Measurements from ENCODE around the gene FOSL2. TPM values are rescaled to one million over a fixed set of nuclear protein-coding genes. Genes with fewer than 3 reads are reported as not detected.
"Not testable (repeated sequence)": the region's sequence is repeated elsewhere in the genome, so short reads cannot be mapped to it uniquely, and the experiment has no call there.

Gene FOSL2
- total RNA-seq, 1 donor from 2014 or later, result 2.7 TPM

DNA sequence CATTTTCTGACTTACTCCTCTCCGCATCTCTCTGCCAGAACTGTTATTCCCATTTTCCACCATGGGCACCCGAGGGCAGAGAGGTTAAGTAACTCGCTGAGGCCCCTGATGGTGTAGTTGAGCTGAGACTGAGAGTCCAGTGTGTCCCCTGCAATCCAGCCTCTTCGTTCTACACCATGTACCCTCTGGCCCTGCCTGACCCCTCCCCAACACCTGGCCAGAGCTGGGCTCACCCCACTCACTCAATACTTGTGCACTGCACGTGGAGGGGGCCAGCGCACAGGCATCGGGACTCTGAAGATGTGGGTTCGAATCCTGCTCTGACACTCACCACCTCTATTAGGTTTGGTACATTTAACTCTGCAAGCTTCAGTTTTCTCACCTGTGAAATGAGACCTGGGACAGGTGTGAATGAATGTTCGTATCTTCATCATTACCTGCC, 24.3 kb upstream of the FOSL2 start:
- ATAC-seq (ENCODE audit: low read depth) (no peak), DNase-seq (no peak)
- no peaks in the 10 kb centered on the region for H3K9me3 Mint-ChIP-seq
- intact Hi-C loops (cut with micrococcal nuclease), result no loop called here
- no peak overlapping the region for H3K4me3 Mint-ChIP-seq
- ChIA-PET CTCF (no interaction called here), POLR2A (no interaction called here)
- no peaks in the 10 kb centered on the region for H3K36me3 Mint-ChIP-seq (ENCODE audit: low read depth)
- H3K27me3 Mint-ChIP-seq, result peaks cover 7% of the 10 kb centered on the region
- H3K27ac Mint-ChIP-seq, result no peak overlapping the region
- peaks cover 3% of the 10 kb centered on the region for H3K4me1 Mint-ChIP-seq
- TF ChIP-seq, protein P1, sequence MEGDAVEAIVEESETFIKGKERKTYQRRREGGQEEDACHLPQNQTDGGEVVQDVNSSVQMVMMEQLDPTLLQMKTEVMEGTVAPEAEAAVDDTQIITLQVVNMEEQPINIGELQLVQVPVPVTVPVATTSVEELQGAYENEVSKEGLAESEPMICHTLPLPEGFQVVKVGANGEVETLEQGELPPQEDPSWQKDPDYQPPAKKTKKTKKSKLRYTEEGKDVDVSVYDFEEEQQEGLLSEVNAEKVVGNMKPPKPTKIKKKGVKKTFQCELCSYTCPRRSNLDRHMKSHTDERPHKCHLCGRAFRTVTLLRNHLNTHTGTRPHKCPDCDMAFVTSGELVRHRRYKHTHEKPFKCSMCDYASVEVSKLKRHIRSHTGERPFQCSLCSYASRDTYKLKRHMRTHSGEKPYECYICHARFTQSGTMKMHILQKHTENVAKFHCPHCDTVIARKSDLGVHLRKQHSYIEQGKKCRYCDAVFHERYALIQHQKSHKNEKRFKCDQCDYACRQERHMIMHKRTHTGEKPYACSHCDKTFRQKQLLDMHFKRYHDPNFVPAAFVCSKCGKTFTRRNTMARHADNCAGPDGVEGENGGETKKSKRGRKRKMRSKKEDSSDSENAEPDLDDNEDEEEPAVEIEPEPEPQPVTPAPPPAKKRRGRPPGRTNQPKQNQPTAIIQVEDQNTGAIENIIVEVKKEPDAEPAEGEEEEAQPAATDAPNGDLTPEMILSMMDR (IDR thresholded peaks at IDR 0.05), result no peak

- no peaks in the 10 kb centered on the region for H3K9me3 Mint-ChIP-seq
- peaks cover 3% of the 10 kb centered on the region for H3K4me1 Mint-ChIP-seq
- no peak for ATAC-seq (ENCODE audit: low read depth)
- intact Hi-C loops (cut with micrococcal nuclease), result no loop called here
- TF ChIP-seq, protein P1 (IDR thresholded peaks at IDR 0.05), result no peak
- no peak overlapping the region for H3K27ac Mint-ChIP-seq
- no peak overlapping the region for H3K4me3 Mint-ChIP-seq
- H3K27me3 Mint-ChIP-seq, result peaks cover 7% of the 10 kb centered on the region
- ChIA-PET CTCF (no interaction called here), POLR2A (no interaction called here)
- H3K36me3 Mint-ChIP-seq (ENCODE audit: low read depth), result no peaks in the 10 kb centered on the region
- no peak for DNase-seq
Measured at GRCh38 chr2:28369358-28369757, 23.3 kb upstream of the FOSL2 start.

DNA sequence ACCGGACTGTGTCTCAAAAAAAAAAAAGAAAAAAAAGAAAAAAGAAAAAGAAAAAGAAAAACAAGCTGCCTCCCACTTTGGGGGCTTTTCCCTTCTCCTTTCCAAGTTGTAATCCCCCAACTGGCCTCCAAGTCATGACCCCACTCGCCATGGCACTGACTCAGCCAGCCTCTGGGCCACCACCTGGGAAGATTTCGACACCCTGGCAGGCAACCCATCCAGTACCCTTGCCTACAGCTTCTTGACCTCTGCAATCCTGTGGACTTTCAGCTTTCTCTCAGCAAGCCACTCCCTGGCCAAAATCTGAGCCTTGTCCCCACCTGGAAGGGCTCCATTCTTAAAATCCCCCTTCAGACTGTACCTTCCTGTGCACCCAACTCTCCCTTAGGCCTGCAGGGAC, 22.3 kb upstream of the FOSL2 start:
- intact Hi-C loops (cut with micrococcal nuclease), result no loop called here
- peaks cover 3% of the 10 kb centered on the region for H3K4me1 Mint-ChIP-seq
- DNase-seq (no peak), ATAC-seq (ENCODE audit: low read depth) (no peak)
- CTCF ChIA-PET, result no interaction called here
- H3K9me3 Mint-ChIP-seq, result no peaks in the 10 kb centered on the region
- peaks cover 7% of the 10 kb centered on the region for H3K27me3 Mint-ChIP-seq
- TF ChIP-seq, protein P1 (IDR thresholded peaks at IDR 0.05), result no peak
- POLR2A ChIA-PET, result no interaction called here
- no peaks in the 10 kb centered on the region for H3K36me3 Mint-ChIP-seq (ENCODE audit: low read depth)
- no peak overlapping the region for H3K27ac Mint-ChIP-seq
- no peak overlapping the region for H3K4me3 Mint-ChIP-seq

GRCh38 chr2:28371728-28372127, 20.9 kb upstream of the FOSL2 start:
- intact Hi-C loops (cut with micrococcal nuclease); ATAC-seq (ENCODE audit: low read depth); DNase-seq; H3K27me3 Mint-ChIP-seq; H3K27ac Mint-ChIP-seq; H3K4me3 Mint-ChIP-seq; H3K4me1 Mint-ChIP-seq; CTCF ChIA-PET; H3K9me3 Mint-ChIP-seq; H3K36me3 Mint-ChIP-seq (ENCODE audit: low read depth); POLR2A ChIA-PET: not testable (repeated sequence)

GRCh38 chr2:28373854-28374253, 18.8 kb upstream of the FOSL2 start:
- no peak overlapping the region for H3K27ac Mint-ChIP-seq
- TF ChIP-seq, protein P1 (IDR thresholded peaks at IDR 0.05), result no peak
- no peaks in the 10 kb centered on the region for H3K9me3 Mint-ChIP-seq
- H3K4me3 Mint-ChIP-seq, result no peak overlapping the region
- POLR2A ChIA-PET, result no interaction called here
- ATAC-seq (ENCODE audit: low read depth) (no peak), DNase-seq (no peak)
- intact Hi-C loops (cut with micrococcal nuclease), result no loop called here
- CTCF ChIA-PET, result no interaction called here
- H3K4me1 Mint-ChIP-seq, result peaks cover 3% of the 10 kb centered on the region
- peaks cover 3% of the 10 kb centered on the region for H3K27me3 Mint-ChIP-seq
- H3K36me3 Mint-ChIP-seq (ENCODE audit: low read depth), result no peaks in the 10 kb centered on the region

DNA sequence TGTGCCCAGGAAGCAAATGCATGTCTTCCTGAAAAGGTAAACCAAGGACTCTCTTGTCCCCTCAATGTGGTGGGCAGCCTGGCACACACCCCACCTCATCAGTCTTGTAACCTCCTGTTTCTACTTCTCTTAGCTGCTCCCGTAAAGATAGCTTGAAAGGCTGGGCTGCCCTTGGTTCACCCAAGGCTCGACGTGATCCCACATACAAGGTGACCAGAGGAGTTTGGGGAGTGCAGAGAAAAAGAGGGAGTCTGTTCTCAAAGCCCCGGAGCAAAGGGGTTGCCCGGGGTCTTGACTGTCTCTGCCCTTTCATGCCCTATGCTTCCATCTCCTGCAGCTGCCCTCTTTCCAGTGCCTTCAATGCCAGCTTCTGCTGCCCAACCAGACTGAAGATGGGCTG, 18.3 kb upstream of the FOSL2 start:
- POLR2A ChIA-PET, result no interaction called here
- H3K4me3 Mint-ChIP-seq, result no peak overlapping the region
- H3K9me3 Mint-ChIP-seq, result no peaks in the 10 kb centered on the region
- H3K27me3 Mint-ChIP-seq, result peaks cover 3% of the 10 kb centered on the region
- H3K4me1 Mint-ChIP-seq, result peaks cover 8% of the 10 kb centered on the region
- H3K36me3 Mint-ChIP-seq (ENCODE audit: low read depth), result no peaks in the 10 kb centered on the region
- DNase-seq, result no peak
- TF ChIP-seq, protein P1 (IDR thresholded peaks at IDR 0.05), result no peak
- CTCF ChIA-PET, result no interaction called here
- intact Hi-C loops (cut with micrococcal nuclease), result no loop called here
- ATAC-seq (ENCODE audit: low read depth), result no peak
- H3K27ac Mint-ChIP-seq, result no peak overlapping the region

All from activated B cell treated with CpG ODN at 0.5 μM for 24 hours (primary cell).